Measurements from ENCODE around the gene CYP4F8.

DNA sequence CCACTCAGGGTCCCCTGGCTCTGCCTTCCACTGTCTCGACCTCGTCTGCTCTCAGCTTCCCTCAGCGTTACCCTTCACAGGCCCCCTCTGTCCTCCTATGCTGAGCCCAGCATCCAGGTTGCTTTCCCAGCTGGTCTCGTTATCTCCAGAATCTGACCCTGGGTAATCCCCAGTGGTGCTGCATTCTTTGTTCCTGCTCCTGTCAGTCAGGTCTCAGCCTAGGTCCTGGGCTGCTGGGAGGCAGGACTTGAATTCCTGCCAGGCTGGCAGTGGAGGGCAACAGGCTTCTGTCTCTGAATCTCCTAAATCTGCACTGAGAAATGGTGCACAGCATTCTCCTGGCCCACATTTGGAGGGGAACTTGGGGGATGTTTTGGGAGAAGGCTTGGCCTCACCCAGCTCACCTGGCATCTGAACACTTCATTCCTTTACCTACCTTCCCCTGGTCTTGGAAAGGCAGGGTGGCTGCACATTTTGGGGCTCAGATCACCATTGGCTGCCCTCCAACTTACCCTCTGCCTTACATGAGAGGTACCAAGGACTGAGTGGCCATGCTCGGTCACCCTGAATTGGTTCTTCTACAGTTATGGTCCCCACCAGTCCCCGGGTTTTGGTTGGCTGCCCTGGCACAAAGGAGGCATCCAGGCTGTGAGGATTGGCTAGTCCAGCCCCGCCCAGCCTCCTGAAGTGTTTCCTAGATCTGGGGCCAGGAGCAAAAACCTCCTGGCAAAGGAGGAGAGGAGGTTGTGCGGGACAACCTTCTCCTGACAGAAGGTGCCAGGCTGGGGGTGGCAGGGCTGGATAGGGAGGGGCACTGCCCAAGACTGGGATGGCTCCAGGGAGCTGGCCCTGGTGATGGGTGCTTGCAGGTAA is at the start of gene CYP4F8:
- TF ChIP-seq CTCF (IDR thresholded peaks at IDR 0.05 in 4 of 5, conservative IDR thresholded peaks at IDR 0.05 in 1 of 5) (no peak), POLR2A (IDR thresholded peaks at IDR 0.05) (no peak)

Data from gastrocnemius medialis (tissue), 4 donors.